WTC11 (cell line): Measurements from ENCODE around the gene GBF1. TPM values are rescaled to one million over a fixed set of nuclear protein-coding genes. Genes with fewer than 3 reads are reported as not detected.

Source experiments
- ATAC-seq: fragments of 200-7000 bp; cut with Tn5 transposase; 2 replicates; pipeline ENCODE4 v1.10.0; 2021; ENCODE audit warnings: mild to moderate bottlenecking, moderate library complexity
- CTCF ChIA-PET: fragments of 300-600 bp; sonication (Branson Sonifier 250); formaldehyde crosslinking; loops from one replicate; lab custom pipeline; 2021; ENCODE audit warnings: antibody characterized with exemption; lab: Charles Lee
- POLR2A ChIA-PET: fragments of 350-600 bp; sonication (Branson Sonifier 250); formaldehyde crosslinking; loops from one replicate; lab custom pipeline; 2021; ENCODE audit warnings: antibody characterized with exemption; lab: Charles Lee
- DNase-seq: peaks from one replicate; pipeline ENCODE4 v3.0.0; 2021; ENCODE audit warnings: low spot score
- H3K27ac Mint-ChIP-seq: 2 replicates; pipeline ENCODE4 v1.8.0; 2021; ENCODE audit warnings: mixed read lengths
- H3K27me3 Mint-ChIP-seq: 2 replicates; pipeline ENCODE4 v1.8.0; 2021; ENCODE audit warnings: low read depth, mild to moderate bottlenecking, moderate library complexity, mixed read lengths
- H3K36me3 Mint-ChIP-seq: 2 replicates; pipeline ENCODE4 v1.8.0; 2021; ENCODE audit warnings: mixed read lengths
- H3K4me1 Mint-ChIP-seq: 2 replicates; pipeline ENCODE4 v1.8.0; 2022; ENCODE audit warnings: mixed read lengths
- H3K4me3 Mint-ChIP-seq: 2 replicates; pipeline ENCODE4 v1.8.0; 2021; ENCODE audit warnings: mild to moderate bottlenecking, moderate library complexity, mixed read lengths
- H3K9me3 Mint-ChIP-seq: 2 replicates; pipeline ENCODE4 v1.8.0; 2021; ENCODE audit warnings: mixed read lengths
- AFF4 ChIP-seq: sonication (generic); formaldehyde crosslinking; IDR thresholded peaks from 2 replicates; pipeline ENCODE4 v1.8.1; 2023; ENCODE audit warnings: mild to moderate bottlenecking, missing genetic modification reagents, borderline replicate concordance
- ARID4B ChIP-seq: sonication (generic); formaldehyde crosslinking; IDR thresholded peaks from 2 replicates; pipeline ENCODE4 v1.8.0; 2023; ENCODE audit warnings: missing genetic modification reagents, mild to moderate bottlenecking, borderline replicate concordance
- CDX4 ChIP-seq: fragments of 250-450 bp; sonication (Bioruptor Pico); IDR thresholded peaks from 2 replicates; pipeline ENCODE4 v1.9.0; 2021; ENCODE audit warnings: moderate library complexity, mild to moderate bottlenecking, inconsistent platforms, borderline replicate concordance
- CREM ChIP-seq: sonication (generic); formaldehyde crosslinking; IDR thresholded peaks from 2 replicates; pipeline ENCODE4 v1.8.1; 2022; ENCODE audit warnings: mild to moderate bottlenecking, missing genetic modification reagents, moderate library complexity
- CTCF ChIP-seq: fragments of 200-600 bp; IDR thresholded peaks from 2 replicates; pipeline ENCODE4 v1.8.0; 2022; ENCODE audit warnings: antibody characterized with exemption
- E2F5 ChIP-seq: sonication (generic); formaldehyde crosslinking; IDR thresholded peaks from 2 replicates; pipeline ENCODE4 v1.8.1; 2022; ENCODE audit warnings: mild to moderate bottlenecking, moderate library complexity, missing genetic modification reagents
- ESRRA ChIP-seq: sonication (generic); formaldehyde crosslinking; IDR thresholded peaks from 2 replicates; pipeline ENCODE4 v1.8.1; 2022; ENCODE audit warnings: mild to moderate bottlenecking, missing genetic modification reagents, borderline replicate concordance
- GTF2I ChIP-seq: fragments of 250-450 bp; sonication (Bioruptor Pico); conservative IDR thresholded peaks from 2 replicates; pipeline ENCODE4 v1.4.0; 2021; ENCODE audit warnings: mild to moderate bottlenecking
- JAZF1 ChIP-seq: fragments of 250-450 bp; sonication (Bioruptor Pico); IDR thresholded peaks from 2 replicates; pipeline ENCODE4 v1.9.0; 2021; ENCODE audit warnings: moderate library complexity, mild to moderate bottlenecking, inconsistent platforms
- JUN ChIP-seq: sonication (generic); formaldehyde crosslinking; IDR thresholded peaks from 2 replicates; pipeline ENCODE4 v1.8.0; 2023; ENCODE audit warnings: mild to moderate bottlenecking, missing genetic modification reagents
- RELA ChIP-seq: sonication (generic); formaldehyde crosslinking; IDR thresholded peaks from 2 replicates; pipeline ENCODE4 v1.8.1; 2022; ENCODE audit warnings: missing genetic modification reagents, mild to moderate bottlenecking, borderline replicate concordance
- SP1 ChIP-seq: sonication (generic); formaldehyde crosslinking; conservative IDR thresholded peaks from 2 replicates; pipeline ENCODE4 v1.8.1; 2022; ENCODE audit warnings: missing genetic modification reagents
- TEAD1 ChIP-seq: sonication (generic); formaldehyde crosslinking; IDR thresholded peaks from 2 replicates; pipeline ENCODE4 v1.8.0; 2022; ENCODE audit warnings: mild to moderate bottlenecking, missing genetic modification reagents
- TP53 ChIP-seq: sonication (generic); formaldehyde crosslinking; IDR thresholded peaks from 2 replicates; pipeline ENCODE4 v1.8.1; 2023; ENCODE audit warnings: mild to moderate bottlenecking, missing genetic modification reagents
- USF1 ChIP-seq: sonication (generic); formaldehyde crosslinking; IDR thresholded peaks from 2 replicates; pipeline ENCODE4 v1.8.0; 2022; ENCODE audit warnings: mild to moderate bottlenecking, missing genetic modification reagents
- ZMAT4 ChIP-seq: fragments of 250-450 bp; sonication (Bioruptor Pico); IDR thresholded peaks from 2 replicates; pipeline ENCODE4 v1.9.0; 2021; ENCODE audit warnings: mild to moderate bottlenecking
- ZNF121 ChIP-seq: sonication (generic); formaldehyde crosslinking; IDR thresholded peaks from 2 replicates; pipeline ENCODE4 v1.8.0; 2023; ENCODE audit warnings: missing genetic modification reagents
- ZNF219 ChIP-seq: sonication (generic); formaldehyde crosslinking; IDR thresholded peaks from 2 replicates; pipeline ENCODE4 v1.8.0; 2023; ENCODE audit warnings: missing genetic modification reagents, mild to moderate bottlenecking, borderline replicate concordance
- ZNF263 ChIP-seq: sonication (generic); formaldehyde crosslinking; IDR thresholded peaks from 2 replicates; pipeline ENCODE4 v1.8.1; 2022; ENCODE audit warnings: low read depth, mild to moderate bottlenecking, moderate library complexity, missing genetic modification reagents
- total RNA-seq: library from RNA; stranded (reverse); gene quantifications from 3 replicates; pipeline ENCODE4 v1.2.3, GENCODE V29; 2021

GBF1 gene
- total RNA-seq, 1 experiment from 2014 or later = 32.4 TPM

- DNase-seq (no peak), ATAC-seq (no peak)
- POLR2A ChIA-PET = no interaction called here
- H3K4me3 Mint-ChIP-seq = no peak overlapping the region
- H3K4me1 Mint-ChIP-seq = no peaks in the 10 kb centered on the region
- TF ChIP-seq CTCF (no peak), RELA (CRISPR knock-in tag) (no peak), ZNF121 (CRISPR knock-in tag) (no peak), GTF2I (no peak), ARID4B (no peak), CDX4 (CRISPR knock-in tag) (no peak), ESRRA (CRISPR knock-in tag) (no peak), AFF4 (CRISPR knock-in tag) (no peak), JUN (CRISPR knock-in tag) (no peak), E2F5 (CRISPR knock-in tag) (no peak), USF1 (no peak), JAZF1 (CRISPR knock-in tag) (no peak), TP53 (CRISPR knock-in tag) (no peak), ZNF263 (CRISPR knock-in tag) (no peak), ZNF219 (no peak), TEAD1 (CRISPR knock-in tag) (no peak), ZMAT4 (CRISPR knock-in tag) (no peak), CREM (CRISPR knock-in tag) (no peak), SP1 (CRISPR knock-in tag) (no peak)
- H3K36me3 Mint-ChIP-seq = no peaks in the 10 kb centered on the region
- CTCF ChIA-PET = interaction anchor here (1.3 to 5.4 kb wide), 3 partner anchors 43 to 105 kb away, joined by 4 to 26 read pairs (median 5); no protein-coding TSS in a partner anchor
- H3K9me3 Mint-ChIP-seq = no peaks in the 10 kb centered on the region
- H3K27me3 Mint-ChIP-seq = no peaks in the 10 kb centered on the region
- no peak overlapping the region for H3K27ac Mint-ChIP-seq
Observed at GRCh38 chr10:102274062-102274461, 28.7 kb downstream of the GBF1 start.
